ENCODE measurements around the gene NGEF.

The NGEF gene

DNA sequence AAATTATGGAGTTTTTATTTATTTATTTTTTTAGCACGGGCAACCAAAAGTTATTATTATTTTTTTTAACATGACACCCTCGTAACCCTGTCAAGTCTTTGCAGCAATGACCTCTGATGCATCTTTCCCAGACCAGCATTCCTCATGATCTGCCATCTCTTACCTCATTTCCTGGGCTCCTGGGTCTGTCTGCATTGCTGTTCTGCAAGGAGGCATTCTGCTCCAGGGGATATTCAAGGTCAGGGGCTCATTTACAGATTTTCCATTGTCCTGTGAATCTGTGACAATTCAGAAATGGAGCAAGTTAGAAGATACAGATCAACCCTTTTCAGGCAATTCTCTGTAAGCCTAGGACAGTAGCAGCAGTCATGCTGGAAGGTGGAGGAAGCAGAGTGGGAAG is 43.0 kb downstream of the NGEF start:
- no peak for DNase-seq (ENCODE audit: low read depth)

DNA sequence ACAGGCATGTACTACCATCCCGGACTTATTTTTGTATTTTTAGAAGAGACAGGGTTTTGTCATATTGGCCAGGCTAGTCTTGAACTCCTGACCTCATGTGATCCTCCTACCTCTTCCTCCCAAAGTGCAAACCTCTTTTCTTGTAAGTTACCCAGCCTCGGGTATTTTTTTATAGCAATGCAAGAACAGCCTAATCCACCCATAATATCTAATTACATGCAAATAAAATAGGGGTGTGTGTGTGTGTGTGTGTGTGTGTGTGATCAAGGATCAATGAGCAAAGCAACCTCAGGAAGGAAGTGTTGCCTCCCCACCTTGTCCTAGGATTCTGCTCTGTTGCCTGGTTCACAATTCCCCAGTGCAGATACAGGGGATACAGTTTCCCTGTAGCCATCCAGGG is 45.6 kb downstream of the NGEF start:
- no peak for DNase-seq (ENCODE audit: low read depth)

DNA sequence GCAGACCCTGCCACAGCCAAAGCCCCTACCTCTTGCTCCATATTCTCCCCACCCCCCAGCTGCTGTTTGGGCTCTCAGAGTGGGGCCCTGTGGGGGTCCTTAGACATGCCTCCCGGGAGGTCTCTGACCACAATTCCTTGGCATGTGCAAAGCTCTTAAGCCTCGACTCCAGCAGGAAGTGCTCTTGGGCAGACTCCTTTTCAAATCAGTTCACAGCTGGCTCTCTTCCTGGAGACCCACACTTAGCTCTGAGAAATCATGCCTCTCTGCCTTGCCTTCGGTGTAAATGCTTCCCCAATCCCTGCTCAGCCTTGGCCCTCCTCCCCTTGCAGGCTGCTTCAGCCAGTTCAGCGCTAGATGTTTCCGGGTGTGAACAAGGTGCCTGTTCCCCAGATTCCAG is 46.9 kb downstream of the NGEF start:
- no peak for DNase-seq (ENCODE audit: low read depth)

DNA sequence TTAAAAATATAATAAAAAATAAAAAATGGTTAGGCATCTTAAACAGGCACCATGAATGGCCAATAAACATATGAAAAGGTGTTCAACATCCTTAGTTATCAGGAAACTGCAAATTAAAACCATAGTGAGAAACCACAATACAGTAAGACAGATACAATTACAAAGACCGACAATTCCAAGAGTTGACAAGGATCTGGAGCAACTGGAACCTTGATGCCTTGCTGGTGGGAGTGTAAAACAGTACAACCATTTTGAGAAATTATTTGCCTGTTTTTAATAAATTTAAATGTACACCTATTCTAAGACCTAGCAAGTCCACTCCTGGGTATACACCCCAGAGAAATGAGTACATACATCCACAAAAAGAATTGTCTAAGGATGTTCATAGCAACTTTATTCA is 49.1 kb downstream of the NGEF start:
- DNase-seq (ENCODE audit: low read depth): no peak

DNA sequence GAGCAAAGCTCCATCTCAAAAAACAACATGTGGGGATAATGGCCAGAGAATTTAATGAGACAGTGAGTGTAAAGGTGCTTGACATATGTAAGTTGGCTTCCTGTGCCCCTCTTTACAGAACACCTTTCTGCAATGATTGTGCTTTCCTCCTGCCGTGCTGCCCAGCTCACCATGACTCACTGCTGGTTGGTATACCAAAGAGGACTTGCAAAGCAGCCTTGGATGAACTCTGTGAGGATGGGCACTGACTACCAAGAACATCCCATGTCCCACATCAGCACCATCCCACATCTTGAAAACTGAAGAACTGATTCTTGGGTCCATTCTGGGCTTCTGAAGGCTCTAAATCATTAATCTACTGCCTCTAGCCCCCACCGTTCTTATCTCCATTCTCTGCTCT is 52.2 kb downstream of the NGEF start:
- no peak for DNase-seq (ENCODE audit: low read depth)

DNA sequence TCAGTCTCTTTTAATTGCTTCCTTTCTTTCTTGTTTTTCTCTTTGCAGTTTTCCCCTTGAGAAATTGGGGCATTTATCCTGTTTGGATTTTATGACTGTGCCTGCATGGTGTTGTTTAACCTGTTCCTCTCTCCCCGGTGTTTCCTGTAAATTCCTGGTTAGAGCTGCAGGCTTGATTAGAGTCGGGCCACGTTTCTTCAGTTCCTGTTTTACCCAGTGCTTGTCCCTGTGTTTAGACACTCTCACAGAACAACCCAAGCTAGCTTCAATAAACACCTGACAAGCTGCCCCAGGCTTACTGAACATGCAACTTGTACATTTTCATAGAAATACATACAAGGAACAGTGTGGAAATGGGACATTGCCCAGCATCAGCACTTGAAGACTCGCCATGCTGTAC is 53.9 kb downstream of the NGEF start:
- no peak for DNase-seq (ENCODE audit: low read depth)

DNA sequence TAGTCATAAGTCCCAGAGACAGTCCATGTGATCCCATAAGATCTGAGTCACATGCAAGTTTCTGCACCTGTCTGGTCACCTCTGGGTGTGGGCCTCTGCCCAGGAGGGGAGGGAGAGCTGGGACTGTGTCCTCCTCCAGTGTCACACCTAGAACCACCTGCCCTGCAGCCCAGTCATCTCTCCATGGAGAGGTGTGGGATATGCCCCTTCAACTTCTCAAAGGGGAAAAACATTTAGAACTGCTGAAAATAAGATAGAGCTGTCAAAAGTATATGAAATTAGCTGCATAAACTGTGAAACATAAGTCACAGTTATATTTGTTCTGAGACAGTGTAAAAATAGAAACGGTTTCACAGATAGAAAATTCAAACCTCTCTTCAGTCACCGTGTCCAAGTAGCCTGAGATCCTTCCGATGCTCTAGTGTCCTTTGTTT is 55.4 kb downstream of the NGEF start:
- DNase-seq (ENCODE audit: low read depth): no peak

DNA sequence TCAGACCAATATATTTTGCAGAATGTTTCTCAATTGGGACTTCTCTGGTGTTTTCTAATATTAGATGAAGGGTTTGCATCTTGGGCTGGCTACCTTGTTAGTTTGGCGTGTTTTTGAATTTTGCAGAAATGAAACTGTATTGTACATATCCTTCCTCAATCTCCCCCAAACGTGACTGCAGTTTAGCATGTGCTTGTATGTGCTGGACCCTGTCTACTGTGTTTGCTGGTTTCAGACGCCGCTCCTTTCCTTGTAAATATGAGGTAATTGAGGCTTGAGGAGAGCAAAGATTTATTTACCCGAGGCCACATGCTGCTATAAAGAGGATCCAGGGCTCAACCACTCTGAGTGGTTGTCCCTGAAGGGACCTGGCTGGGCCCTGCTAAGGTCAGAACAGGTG is 57.2 kb downstream of the NGEF start:
- no peak for DNase-seq (ENCODE audit: low read depth)

DNA sequence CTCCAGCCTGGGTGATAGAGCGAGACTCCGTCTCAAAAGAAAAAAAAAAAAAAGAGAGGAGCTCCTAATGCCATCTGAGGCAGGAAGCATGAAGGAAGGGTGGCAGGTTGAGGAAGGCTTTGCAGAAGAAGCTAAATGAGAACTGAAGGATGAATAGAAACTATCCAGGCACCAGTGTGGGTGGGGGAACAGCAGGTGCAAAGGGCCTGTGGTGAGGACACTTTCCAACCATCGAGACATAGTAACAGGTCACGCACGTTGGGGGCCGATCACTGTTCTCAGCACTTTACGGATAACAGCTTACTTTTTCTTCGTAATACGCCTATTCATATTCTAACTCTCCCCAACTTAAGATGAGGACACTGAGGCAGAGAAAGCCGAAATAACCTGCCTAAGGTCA is 58.4 kb downstream of the NGEF start:
- no peak for DNase-seq (ENCODE audit: low read depth)

DNA sequence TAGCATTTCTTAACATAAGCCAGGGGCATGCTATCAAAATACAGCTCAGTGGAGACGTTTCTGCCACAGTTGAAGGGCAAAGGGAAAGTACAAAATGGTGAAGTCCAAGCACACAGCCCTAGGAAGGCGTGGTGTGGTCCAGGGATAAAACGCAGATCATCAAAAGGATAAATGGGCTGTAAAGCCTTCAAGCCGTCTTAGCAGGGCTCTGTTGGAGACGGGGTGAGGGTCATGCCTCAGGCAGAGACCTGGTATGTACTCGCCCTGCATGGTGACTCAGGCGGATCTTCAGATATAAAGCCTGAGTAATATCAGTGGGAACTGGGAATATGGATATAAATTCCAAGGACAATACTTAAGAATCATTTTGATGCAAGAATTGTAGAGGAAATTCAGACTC is 61.2 kb downstream of the NGEF start:
- DNase-seq (ENCODE audit: low read depth): peak; percentile 85

DNA sequence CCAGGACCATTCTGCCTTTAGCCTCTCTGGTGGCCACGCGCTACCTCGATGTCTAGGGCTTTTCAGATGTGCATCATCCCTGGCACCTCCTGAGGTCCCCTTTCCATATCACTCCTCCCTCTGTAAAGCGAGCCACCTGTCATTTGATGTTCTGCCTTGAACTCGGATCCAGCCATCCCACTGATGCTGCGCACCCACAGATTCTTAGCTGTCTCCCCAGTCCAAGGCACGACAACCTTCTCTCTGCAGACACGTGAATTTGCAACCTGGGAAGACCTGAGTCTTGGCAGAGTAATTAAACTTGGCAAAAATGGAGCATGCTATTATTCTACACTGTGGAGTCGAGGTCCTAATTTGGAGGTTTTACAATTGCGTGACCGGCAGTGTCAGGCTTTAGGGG is 61.9 kb downstream of the NGEF start:
- no peak for DNase-seq (ENCODE audit: low read depth)

DNA sequence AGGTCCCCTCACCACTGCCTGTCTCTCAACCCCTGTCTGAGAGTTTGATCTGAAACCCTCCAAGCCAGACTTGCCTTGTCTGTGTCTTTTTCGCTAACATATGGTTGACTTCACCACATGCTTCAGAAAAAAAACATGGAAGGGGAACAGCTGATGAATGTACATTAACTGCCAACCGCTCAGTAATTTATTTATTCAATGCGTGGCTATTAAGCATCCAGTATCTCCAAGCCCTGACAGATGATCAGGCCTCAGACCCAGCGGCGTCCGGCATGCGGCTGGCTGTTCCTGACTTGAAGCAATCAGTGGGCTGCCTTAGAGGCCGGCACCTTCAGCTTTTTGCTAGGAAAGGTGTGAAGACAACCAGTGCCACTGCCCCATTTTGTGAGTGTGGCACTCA is 62.3 kb downstream of the NGEF start:
- DNase-seq (ENCODE audit: low read depth): no peak

DNA sequence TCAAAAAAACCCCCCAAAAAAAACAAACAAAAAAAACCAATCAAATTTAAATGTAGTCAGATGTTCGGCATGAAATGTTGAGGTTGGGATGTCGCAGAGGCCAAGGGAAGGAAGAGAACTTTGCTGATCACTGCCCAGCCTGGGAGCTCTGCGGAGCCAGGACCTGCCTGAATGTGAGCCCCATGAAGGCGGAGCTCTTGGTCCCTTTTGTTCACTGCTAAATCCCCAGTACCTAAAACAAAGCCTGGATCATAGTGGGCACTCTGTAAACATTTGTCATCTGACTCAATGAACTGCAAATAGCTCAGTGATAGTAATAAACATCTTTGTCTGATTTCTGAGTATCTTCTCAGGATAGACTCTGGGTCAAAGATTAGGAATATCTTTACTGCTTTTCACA is 64.0 kb downstream of the NGEF start:
- DNase-seq (ENCODE audit: low read depth): no peak

DNA sequence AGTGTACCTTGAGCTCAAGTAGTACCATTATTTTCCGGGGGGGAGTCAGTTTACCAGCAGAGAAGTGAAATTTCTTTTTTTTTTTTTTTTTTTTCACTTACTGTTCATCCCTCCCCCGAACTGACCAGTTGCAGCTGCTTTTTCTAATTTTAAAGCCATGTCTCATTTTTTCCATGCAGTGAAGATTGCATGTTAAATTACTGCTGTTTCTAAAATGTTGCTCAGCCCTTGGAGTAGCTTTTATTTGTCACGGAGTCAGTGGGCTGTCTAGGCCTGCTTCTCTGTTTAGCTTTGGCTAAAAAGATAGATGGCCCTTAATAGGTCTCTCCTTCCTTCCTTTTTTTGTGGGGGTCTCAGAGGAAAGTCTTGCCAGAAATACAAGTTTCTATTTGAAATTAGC is 70.2 kb downstream of the NGEF start:
- no peak for DNase-seq (ENCODE audit: low read depth)

DNA sequence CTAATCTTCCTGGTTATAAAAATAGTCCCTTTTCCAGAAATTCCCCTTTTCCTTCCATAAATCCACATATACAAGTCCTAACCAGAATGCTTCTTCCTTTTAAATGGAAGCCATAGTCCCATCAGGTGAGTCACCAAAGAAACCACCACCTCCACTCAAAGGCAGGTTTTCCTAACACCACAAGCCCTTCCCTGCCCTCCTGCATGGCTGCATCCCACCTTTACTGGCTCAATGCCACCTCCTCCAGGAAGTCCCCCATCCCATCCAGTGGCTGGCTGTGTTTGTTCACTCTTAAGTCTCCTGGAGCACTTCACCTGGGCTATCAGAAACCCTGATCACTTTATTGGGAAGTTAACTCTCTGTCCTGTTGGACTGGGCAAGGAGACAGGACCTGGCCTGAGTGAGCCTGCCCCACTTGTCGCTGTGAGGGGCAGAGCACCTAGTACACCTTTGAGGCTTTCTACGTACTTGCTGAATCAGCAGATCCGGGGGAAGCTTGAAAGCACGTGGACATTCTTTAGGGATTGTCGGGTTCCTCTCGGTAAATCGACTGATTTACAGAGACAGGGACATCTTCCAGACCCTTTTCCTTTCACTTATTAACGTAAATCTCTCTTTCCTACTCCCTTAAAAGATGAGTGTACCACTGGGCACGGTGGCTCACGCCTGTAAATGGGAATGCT is 71.0 kb downstream of the NGEF start:
- DNase-seq (ENCODE audit: low read depth): no peak

DNA sequence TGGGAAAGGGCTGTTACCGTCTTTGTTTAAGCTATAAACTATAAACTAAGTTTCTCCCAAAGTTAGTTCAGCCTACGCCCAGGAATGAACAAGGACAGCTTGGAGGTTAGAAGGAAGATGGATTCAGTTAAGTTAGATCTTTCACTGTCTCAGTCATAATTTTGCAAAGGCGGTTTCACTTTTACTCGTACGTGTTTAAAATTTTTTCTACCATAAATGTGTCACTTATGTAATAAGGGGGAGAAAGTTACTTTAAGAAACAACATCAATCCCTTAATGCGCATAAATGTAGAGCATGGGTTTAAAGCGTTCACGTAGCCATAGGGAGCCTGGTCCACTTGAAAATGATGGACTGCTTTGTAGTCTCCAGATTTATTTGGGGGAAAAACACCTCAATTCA is 71.7 kb downstream of the NGEF start:
- DNase-seq (ENCODE audit: low read depth): no peak

DNA sequence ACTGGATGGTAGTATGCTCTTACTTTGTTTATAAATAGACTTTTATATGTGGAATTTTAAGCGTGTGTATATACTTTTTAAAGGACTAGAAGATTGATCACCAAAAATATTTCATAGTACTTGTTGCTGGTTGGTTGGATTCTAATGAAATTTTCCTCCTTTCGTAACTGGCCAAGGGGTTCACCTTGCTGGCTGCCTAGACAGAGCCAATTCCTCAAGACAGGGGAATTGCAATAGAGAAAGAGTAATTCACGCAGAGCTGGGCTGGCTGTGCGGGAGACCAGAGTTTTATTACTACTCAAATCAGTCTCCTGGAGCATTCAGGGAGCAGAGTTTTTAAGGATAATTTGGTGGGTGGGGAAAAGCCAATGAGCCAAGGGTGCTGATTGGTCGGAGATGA is 72.3 kb downstream of the NGEF start:
- DNase-seq (ENCODE audit: low read depth): no peak

DNA sequence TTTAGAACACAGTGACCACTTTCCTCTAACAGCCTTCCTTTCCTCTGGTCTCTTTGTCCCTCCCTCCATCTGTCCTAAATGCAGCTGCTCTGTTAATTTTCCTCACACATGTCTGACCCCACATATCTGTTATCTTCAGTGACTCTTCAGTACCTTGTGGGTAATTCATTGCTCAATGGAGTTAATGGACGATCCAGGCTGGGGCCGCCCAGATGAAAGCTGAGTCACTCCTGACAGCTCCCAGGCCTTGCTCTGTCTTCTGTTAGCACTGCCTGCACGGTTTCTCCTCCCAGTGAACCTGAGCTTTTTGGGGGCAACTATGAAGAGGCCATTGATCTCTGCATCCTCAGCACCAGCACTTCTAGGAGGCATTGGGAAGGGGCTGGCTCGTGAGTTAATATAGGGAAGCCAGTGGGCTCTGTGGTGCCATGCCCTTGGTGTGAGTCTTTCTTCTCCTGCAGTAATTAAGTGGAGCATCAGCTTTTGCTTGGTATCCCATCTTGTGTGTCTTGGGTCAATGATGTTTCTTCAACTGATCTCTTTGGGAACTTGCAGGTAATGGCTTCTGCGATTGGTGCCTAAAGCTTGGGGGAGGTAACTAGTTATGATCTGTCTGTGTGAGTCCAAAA is 75.7 kb downstream of the NGEF start:
- peak; percentile 90 for DNase-seq (ENCODE audit: low read depth)

DNA sequence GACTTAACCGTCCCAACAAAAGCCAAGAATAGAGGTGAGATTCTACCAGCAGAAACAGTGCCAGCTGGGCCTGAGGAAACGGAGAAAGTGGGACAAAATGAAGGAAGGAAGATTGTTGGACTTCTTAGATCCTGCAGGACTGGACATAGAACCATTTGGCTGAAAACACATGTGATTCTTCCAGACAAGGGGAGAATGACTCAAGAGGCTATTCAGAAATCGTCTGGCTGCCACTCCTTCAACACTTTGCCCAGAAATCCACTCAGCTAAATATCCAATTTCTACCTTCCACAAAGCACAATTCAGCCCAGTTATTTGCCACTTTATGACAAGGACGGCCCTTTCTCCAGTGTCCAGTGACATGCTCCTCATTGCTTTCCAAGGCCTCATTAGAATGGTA is 81.4 kb downstream of the NGEF start:
- DNase-seq (ENCODE audit: low read depth): no peak

DNA sequence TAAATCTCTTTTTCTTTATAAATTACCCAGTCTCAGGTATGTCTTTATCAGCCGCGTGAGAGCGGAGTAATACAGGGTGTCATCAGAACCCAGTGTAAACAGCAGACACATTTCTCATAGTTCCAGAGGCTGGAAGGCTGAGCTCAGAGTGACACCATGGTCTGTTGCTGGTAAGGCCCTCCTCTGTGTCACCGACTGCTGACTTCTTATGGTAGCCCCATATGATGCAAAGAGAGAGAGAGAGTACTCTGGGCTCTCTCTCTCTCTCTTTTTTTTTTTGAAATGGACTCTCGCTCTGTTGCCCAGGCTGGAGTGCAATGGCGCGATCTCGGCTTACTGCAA is 83.0 kb downstream of the NGEF start:
- DNase-seq (ENCODE audit: low read depth): no peak

DNA sequence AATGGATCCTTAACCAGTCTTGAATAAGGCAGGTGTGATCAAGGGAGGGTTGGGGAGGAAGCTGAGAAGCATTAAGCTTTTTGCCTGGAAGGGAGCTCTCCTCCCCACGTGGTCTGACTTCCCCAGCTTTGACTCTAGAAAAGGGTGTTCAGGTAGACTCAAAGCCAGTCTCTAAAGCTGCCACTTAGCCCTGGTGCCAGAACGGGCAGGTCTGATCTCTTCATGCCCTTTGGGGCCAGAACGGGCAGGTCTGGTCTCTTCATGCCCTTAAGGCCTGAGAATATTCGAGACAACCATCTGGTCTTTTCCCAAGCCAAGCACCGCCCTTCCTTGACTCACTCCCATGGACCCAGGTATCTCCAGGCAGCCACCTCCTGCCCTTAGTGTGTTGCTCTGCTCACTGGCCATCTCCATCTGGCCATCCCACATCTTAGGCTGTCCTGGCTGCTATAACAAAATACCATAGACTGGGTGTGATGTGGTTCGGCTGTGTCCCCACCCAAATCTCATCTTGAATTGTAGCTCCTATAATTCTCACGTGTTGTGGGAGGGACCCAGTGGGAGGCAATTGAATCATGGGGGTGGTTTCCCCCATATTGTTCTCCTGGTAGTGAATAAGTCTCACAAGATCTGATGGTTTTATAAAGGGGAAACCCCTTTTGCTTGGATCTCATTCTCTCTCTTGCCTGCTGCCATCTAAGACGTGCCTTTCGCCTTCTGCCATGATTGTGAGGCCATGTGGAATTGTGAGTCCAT is 83.6 kb downstream of the NGEF start:
- no peak for DNase-seq (ENCODE audit: low read depth)

DNA sequence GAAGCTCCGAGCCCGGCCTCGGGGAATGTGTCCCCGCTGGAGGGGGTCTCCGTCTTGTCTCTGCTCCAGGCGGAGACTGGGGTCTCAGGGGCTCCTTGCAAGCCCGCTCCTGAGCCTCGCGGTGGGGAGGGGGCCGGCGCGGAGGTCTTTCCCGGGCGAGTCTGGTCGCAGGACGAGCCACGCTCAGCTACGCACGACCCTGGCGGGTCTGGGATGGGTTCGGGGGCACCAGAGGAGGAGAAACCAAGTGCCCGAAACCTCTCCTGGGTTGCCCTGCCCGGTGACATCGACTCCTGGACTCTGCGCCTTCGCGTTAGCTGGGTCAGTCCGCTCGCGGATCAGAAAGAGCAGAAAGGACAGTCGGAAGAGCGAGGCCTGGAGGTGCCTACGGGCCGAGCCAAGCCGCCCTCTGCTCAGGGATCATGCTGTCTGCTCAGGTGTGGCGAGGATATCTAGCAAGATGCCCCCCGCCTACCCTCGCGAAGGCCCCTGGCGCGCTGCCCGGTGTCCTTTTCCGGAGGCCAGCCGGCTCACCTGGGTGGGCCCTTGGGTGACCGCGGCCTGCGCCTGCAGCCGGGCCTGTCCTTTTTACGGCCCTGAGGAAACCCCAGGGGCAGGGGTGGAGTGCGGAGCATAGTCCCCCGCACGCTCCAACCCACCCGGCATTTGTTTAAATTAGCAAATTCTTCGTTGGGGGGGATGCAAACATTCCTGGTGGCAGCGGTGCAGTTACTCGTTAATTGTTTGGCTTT is 84.3 kb downstream of the NGEF start:
- DNase-seq (ENCODE audit: low read depth): no peak
